GM12865 (cell line): ENCODE data around the gene LRRC27.

Experiments used
- DNase-seq: peaks from one replicate; pipeline ENCODE4 v3.0.0; 2010; ENCODE audit warnings: low read depth
- H3K4me3 ChIP-seq: 2 replicates; pipeline ENCODE4 v1.5.1; 2011; ENCODE audit warnings: mild to moderate bottlenecking, low read depth, low read length, control low read depth
- CTCF ChIP-seq: IDR thresholded peaks from 2 replicates; pipeline ENCODE4 v1.5.1; 2011; ENCODE audit warnings: low read length, control low read depth, low read depth, inconsistent platforms; ENCODE audit not compliant: insufficient read depth; ENCODE audit errors: missing control alignments

The LRRC27 gene

GRCh38 chr10:132359305-132360040 is 27.5 kb downstream of the LRRC27 start:
- no peak for DNase-seq
- no peak for TF ChIP-seq CTCF

GRCh38 chr10:132360766-132361447 is 28.9 kb downstream of the LRRC27 start:
- no peak for DNase-seq
- TF ChIP-seq CTCF: peak; percentile 45
- H3K4me3 ChIP-seq: no peak overlapping the region

More at GRCh38 chr10:132359305-132360040, 27.5 kb downstream of the LRRC27 start:
- no peak overlapping the region for H3K4me3 ChIP-seq

- TF ChIP-seq CTCF: no peak
- DNase-seq: no peak
- H3K4me3 ChIP-seq: no peak overlapping the region
These were observed 29.6 kb downstream of the LRRC27 start for GRCh38 chr10:132361581-132362101.

GRCh38 chr10:132362151-132362611 is 30.2 kb downstream of the LRRC27 start:
- no peak for DNase-seq
- no peak for TF ChIP-seq CTCF
- no peak overlapping the region for H3K4me3 ChIP-seq

GRCh38 chr10:132363376-132363775 is 31.4 kb downstream of the LRRC27 start:
- TF ChIP-seq CTCF: no peak
- DNase-seq: no peak
- H3K4me3 ChIP-seq: no peak overlapping the region

GRCh38 chr10:132363921-132364593 is 32.1 kb downstream of the LRRC27 start:
- no peak overlapping the region for H3K4me3 ChIP-seq
- TF ChIP-seq CTCF: no peak
- peak; percentile 51 for DNase-seq
